Thymus (tissue), 11 donors: ENCODE data around the gene AADACL2. TPM values are rescaled to one million over a fixed set of nuclear protein-coding genes. Genes with fewer than 3 reads are reported as not detected.
"Not testable (repeated sequence)": the region's sequence is repeated elsewhere in the genome, so short reads cannot be mapped to it uniquely, and the experiment has no call there.

ENCODE experiments used
- DNase-seq, 9 donors: peaks; one replicate each; pipeline ENCODE4 v3.0.0-alpha.2; 2013; ENCODE audit warnings: low spot score in 9 of 9, low read depth in 6 of 9, missing footprints in 1 of 9
- H3K27ac ChIP-seq, 2 donors: one replicate each; pipeline ENCODE4 v1.5.1; 2013; ENCODE audit warnings: control low read depth in 1 of 2, low read depth in 1 of 2, low read length in 1 of 2, mild to moderate bottlenecking in 1 of 2, moderate library complexity in 1 of 2
- H3K27me3 ChIP-seq, 2 donors: one replicate each; pipeline ENCODE4 v1.5.1; 2013; ENCODE audit warnings: low read length in 1 of 2; ENCODE audit not compliant: control insufficient read depth in 2 of 2, insufficient read depth in 1 of 2
- H3K36me3 ChIP-seq, 2 donors: one replicate each; pipeline ENCODE4 v1.5.1; 2013; ENCODE audit warnings: low read length in 1 of 2, mild to moderate bottlenecking in 1 of 2, moderate library complexity in 1 of 2; ENCODE audit not compliant: control insufficient read depth in 2 of 2, insufficient read depth in 2 of 2
- H3K4me1 ChIP-seq, 2 donors: one replicate each; pipeline ENCODE4 v1.5.1; 2013; ENCODE audit warnings: low read length in 2 of 2; ENCODE audit not compliant: control insufficient read depth in 2 of 2, insufficient read depth in 2 of 2
- H3K4me3 ChIP-seq, 2 donors: one replicate each; pipeline ENCODE4 v1.5.1; 2013; ENCODE audit warnings: low read length in 2 of 2, control low read depth in 1 of 2, mild to moderate bottlenecking in 1 of 2
- H3K9me3 ChIP-seq, 2 donors: one replicate each; pipeline ENCODE4 v1.5.1; 2013; ENCODE audit warnings: low read length in 1 of 2, mild to moderate bottlenecking in 1 of 2; ENCODE audit not compliant: control insufficient read depth in 2 of 2, insufficient read depth in 1 of 2
- WGBS: extraction: QIAGEN DNeasy Blood & Tissue Kit; methylation state at CpG from one replicate; pipeline ENCODE4 v1.1.7; 2013; 5-methylcytosine and 5-hydroxymethylcytosine counted together
- polyA plus RNA-seq: library from polyadenylated mRNA; stranded (reverse); fragments of 200-250 nt; gene quantifications from one replicate; pipeline ENCODE4 v1.2.3, GENCODE V29; 2013
- total RNA-seq: library from RNA; stranded (reverse); fragments of 120-200 nt; gene quantifications from one replicate; pipeline ENCODE4 v1.2.4, GENCODE V29; 2013
- donor health status: healthy.

AADACL2 gene
- total and polyA plus RNA-seq, 2 donors, result 0.14 to 3.4 TPM

DNA sequence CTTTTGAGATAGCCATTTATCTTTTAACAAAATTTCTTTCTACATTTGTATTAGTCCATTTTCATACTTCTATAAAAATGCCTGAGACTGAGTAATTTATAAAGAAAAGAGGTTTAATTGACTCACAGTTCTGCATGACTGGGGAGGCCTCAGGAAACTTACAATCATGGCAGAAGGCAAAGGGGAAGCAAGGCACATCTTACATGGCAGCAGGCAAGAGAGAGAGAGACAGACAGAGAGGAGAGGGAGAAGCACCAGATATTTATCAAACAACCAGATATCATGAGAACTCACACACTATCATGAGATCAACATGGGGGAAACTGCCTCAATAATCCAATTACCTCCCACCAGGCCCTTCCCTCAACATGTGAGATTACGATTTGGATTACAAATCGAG is 57.0 kb downstream of the AADACL2 start:
- H3K27ac ChIP-seq, H3K4me1 ChIP-seq, H3K36me3 ChIP-seq, H3K4me3 ChIP-seq, H3K9me3 ChIP-seq, DNase-seq, H3K27me3 ChIP-seq: not testable (repeated sequence)
- 96% methylated on average over 2 of the region's 2 CpGs for WGBS

DNA sequence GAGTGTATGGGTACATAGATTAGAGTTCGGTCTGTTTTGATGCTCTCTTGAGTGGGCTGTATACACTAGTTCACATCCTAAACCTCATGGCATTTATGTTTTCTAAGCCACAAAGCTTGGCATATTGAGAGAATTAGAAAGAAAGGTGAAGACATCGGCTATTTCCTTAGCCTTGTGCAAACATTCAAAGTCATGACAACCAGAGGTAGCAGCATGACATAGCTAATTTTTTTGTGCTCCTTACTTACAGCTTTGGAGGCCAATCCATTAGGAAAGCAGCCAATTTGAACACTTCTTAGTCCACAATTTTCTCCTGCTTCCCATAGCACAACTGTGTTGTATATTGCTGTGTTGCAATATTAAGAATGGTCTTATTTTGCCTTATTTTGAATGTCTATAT is 58.7 kb downstream of the AADACL2 start:
- Histone ChIP-seq H3K36me3 (no peaks in the 10 kb centered on the region), H3K27ac (no peak overlapping the region), H3K27me3 (no peaks in the 10 kb centered on the region), H3K4me3 (no peak overlapping the region), H3K9me3 (no peaks in the 10 kb centered on the region), H3K4me1 (no peaks in the 10 kb centered on the region)
- WGBS, result 94% methylated on average over 2 of the region's 2 CpGs
- DNase-seq, result no peak

DNA sequence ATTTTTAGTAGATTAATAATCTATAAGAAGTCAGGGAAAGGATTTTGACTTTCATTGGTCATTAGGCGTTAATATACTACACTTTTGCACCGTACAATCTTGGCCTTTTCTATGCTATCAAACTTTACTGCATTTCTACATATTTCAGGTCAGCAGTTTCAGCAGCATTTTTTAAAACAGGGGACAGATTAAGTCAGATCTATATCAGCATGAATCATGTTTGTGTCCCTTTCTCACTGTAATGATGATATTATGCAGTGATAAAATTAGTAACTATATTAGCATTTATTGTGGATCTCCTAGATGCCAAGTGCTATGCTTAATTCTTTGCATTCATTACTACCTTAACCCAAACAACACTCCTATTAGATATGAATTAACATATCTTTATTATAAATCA is 59.9 kb downstream of the AADACL2 start:
- WGBS, result 71% methylated on average over 2 of the region's 2 CpGs
- DNase-seq, result no peak
- Histone ChIP-seq H3K9me3 (no peaks in the 10 kb centered on the region), H3K4me1 (no peaks in the 10 kb centered on the region), H3K27ac (no peak overlapping the region), H3K4me3 (no peak overlapping the region), H3K27me3 (no peaks in the 10 kb centered on the region), H3K36me3 (no peaks in the 10 kb centered on the region)

DNA sequence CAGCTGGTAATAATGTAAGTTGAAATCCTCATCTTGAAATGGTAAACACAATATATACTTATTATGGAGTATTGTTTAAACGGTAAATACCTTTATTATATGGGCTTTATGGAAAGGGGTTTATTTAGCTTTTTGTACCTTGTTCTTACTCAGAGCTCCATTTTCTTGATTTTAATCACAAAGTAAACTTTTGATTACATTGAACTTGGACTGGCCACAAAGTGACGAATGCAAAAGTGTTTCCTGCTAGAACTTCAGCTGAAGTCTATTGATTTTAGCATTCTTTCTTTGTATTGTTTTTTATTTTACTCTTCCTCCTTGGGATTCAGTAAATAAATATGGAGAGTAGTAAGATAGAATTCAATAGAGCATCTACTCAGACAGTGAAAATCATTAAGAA is 60.4 kb downstream of the AADACL2 start:
- 98% methylated on average over 2 of the region's 2 CpGs for WGBS
- Histone ChIP-seq H3K27me3 (no peaks in the 10 kb centered on the region), H3K36me3 (no peaks in the 10 kb centered on the region), H3K4me3 (no peak overlapping the region), H3K27ac (no peak overlapping the region), H3K9me3 (no peaks in the 10 kb centered on the region), H3K4me1 (no peaks in the 10 kb centered on the region)
- DNase-seq, result no peak

DNA sequence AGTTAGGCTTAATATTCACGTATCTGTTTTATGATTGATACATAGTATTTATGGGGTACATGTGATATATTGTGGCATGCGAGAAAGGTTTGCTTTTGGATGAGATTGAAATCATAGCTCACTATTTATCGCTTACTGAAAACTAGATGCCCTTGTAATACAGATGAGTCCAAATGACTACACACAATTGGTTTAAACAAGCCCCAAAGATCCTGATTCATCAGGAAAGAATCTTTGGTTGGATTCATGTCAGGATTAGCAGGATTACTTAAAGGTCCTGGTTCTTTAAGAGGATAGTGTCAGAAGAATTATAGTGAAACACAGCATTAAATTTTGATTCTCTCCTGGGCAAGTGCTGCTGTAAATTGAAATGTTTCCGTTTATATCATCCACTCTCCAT is 61.5 kb downstream of the AADACL2 start:
- WGBS, result 97% methylated on average over 4 of the region's 4 CpGs
- no peak for DNase-seq
- no peak overlapping the region for H3K4me3 ChIP-seq
- no peaks in the 10 kb centered on the region for H3K9me3 ChIP-seq
- no peaks in the 10 kb centered on the region for H3K27me3 ChIP-seq
- no peak overlapping the region for H3K27ac ChIP-seq
- H3K4me1 ChIP-seq, result no peaks in the 10 kb centered on the region
- H3K36me3 ChIP-seq, result no peaks in the 10 kb centered on the region

DNA sequence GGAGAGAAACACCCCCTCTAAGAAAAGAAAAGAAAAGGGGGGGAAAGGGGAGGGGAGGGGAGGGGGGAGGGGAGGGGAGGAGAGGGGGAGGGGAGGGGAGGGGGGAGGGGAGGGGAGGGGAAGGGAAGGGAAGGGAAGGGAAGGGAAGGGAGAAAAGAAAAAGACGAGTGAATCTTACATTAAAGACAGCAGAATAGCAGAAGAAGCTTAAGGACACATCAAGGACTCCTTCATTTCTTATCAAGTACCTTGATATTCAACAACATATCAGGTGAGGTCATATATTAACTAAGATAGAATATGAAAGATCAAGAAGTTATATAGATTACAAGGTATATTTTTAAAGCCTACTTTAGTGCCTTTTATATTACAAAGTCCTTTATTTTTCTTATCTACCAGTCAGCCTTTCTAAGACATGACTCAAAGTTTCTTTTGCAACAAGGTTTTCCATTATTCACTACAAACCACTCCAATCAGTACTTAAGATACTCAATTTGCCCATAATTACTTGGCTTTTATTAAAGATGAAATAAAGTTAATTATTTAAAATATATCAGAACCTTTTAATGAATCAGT is 62.5 kb downstream of the AADACL2 start:
- DNase-seq, result no peak
- H3K4me1 ChIP-seq, result no peaks in the 10 kb centered on the region
- no peaks in the 10 kb centered on the region for H3K9me3 ChIP-seq
- no peak overlapping the region for H3K27ac ChIP-seq
- 95% methylated on average over 1 of the region's 1 CpG for WGBS
- H3K36me3 ChIP-seq, result no peaks in the 10 kb centered on the region
- H3K4me3 ChIP-seq, result no peak overlapping the region
- no peaks in the 10 kb centered on the region for H3K27me3 ChIP-seq

DNA sequence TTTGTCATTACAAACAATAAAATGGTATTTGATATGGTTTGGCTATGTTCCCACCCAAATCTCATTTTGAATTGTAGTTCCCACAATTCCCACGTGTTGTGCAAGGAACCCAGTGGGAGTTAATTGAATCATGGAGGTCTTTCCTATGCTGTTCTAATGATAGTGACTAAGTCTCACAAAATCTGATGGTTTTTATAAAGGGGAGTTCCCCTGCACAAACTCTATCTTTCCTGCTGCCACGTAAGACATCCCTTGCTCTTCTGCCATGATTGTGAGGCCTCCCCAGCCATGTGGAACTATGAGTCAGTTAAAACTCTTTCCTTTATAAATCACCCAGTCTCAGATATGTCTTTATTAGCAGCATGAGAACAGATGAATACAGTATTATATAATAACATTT is 64.7 kb downstream of the AADACL2 start:
- H3K36me3 ChIP-seq, result no peaks in the 10 kb centered on the region

DNA sequence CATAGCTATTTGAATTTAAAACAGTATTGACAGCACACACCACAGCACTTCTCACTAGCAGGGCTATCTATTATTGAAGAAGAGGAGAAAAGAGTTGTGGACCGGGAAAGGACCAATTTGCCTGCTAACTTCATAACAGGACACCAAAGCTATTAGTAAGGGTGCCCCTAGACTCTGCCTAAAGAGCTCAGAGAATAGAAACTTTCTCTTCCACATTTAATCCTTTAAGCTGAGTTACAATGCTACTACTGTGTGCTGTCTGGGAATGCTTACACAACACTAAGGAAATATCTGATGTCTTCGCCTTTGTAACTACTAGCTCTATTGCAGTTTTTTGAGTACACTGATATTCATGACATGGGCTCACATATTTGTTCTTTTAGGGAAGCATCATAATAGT is 66.7 kb downstream of the AADACL2 start:
- Histone ChIP-seq H3K9me3 (no peaks in the 10 kb centered on the region), H3K27ac (no peak overlapping the region), H3K4me1 (no peaks in the 10 kb centered on the region), H3K4me3 (no peak overlapping the region), H3K36me3 (no peaks in the 10 kb centered on the region), H3K27me3 (no peaks in the 10 kb centered on the region)
- no peak for DNase-seq
- 98% methylated on average over 2 of the region's 2 CpGs for WGBS

More for the DNA sequence above, 64.7 kb downstream of the AADACL2 start:
- Histone ChIP-seq H3K4me3 (no peak overlapping the region), H3K27me3 (no peaks in the 10 kb centered on the region), H3K4me1 (no peaks in the 10 kb centered on the region), H3K27ac (no peak overlapping the region), H3K9me3 (no peaks in the 10 kb centered on the region)
- DNase-seq, result no peak
- 92% methylated on average over 2 of the region's 2 CpGs for WGBS

DNA sequence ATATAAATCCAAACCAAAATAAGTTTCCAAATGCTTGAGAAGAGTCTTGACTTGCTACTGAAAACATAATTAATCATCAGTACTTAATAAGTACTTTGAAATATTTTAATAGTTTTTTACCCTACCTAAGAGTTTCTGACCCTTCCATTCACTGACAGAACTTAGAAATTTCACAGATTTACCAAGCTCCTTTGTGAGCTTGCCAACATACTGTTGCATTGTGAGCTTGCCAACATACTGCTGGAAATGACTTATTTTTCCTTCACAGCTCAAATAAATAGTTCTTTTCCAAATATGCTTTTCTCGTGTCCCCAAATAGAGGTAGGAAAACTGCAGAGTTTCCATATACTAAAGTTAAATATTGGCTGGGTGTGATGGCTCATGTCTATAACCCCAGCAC is 70.5 kb downstream of the AADACL2 start:
- H3K4me3 ChIP-seq, result no peak overlapping the region
- H3K27ac ChIP-seq, result no peak overlapping the region
- WGBS, result 89% methylated on average over 1 of the region's 1 CpG
- H3K9me3 ChIP-seq, result peaks cover 0 to 17% of the 10 kb centered on the region in 2 donors
- no peaks in the 10 kb centered on the region for H3K36me3 ChIP-seq
- no peaks in the 10 kb centered on the region for H3K4me1 ChIP-seq
- no peak for DNase-seq
- H3K27me3 ChIP-seq, result no peaks in the 10 kb centered on the region

DNA sequence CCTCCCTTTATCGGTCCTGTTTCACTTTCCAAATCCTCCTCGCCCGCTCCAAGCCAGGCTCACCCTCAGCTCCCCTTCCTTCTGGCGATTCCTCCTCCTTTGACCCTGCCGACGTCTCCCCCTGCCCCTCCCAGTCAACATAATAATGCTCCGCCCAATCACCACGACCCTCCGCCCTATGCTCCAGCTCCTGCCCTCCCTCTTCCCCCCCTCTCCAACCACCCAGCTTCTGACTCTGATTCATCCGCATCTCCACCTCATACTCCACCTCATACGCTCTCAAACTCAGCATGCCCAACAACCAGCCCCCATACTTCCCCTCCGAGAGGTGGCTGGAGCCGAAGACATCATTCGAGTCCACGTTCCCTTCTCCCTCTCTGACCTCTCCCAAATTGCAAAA is 73.1 kb downstream of the AADACL2 start:
- Histone ChIP-seq H3K4me3 (no peak overlapping the region), H3K36me3 (no peaks in the 10 kb centered on the region), H3K27ac (no peak overlapping the region), H3K4me1 (no peaks in the 10 kb centered on the region), H3K9me3 (peaks cover 0 to 17% of the 10 kb centered on the region in 2 donors), H3K27me3 (no peaks in the 10 kb centered on the region)
- 93% methylated on average over 15 of the region's 15 CpGs for WGBS
- no peak for DNase-seq
